Neural cell (in vitro differentiated cells): ENCODE results near the gene TMIGD3.

Experiments used
- CTCF ChIP-seq: fragments of 450-650 bp; IDR thresholded peaks from 2 replicates; pipeline ENCODE4 v1.5.1; 2014; ENCODE audit warnings: antibody characterized with exemption, mild to moderate bottlenecking, moderate library complexity; ENCODE audit not compliant: poor library complexity, severe bottlenecking
- POLR2AphosphoS5 ChIP-seq: IDR thresholded peaks from 2 replicates; pipeline ENCODE4 v1.6.1; 2012

GRCh38 chr1:111488669-111489068 is 14.8 kb downstream of the TMIGD3 start:
- TF ChIP-seq CTCF (no peak), POLR2AphosphoS5 (no peak)
